GM23248 (cell line): ENCODE data around the gene AKAP11.

Source experiments
- EZH2 ChIP-seq: fragments of 200-600 bp; sonication (generic); IDR thresholded peaks from 2 replicates; pipeline ENCODE4 v1.6.1; 2018; ENCODE audit warnings: antibody characterized with exemption, mild to moderate bottlenecking; ENCODE audit not compliant: insufficient read depth, poor library complexity, severe bottlenecking
- EZH2phosphoT487 ChIP-seq: fragments of 200-600 bp; sonication (generic); IDR thresholded peaks from 2 replicates; pipeline ENCODE4 v1.6.1; 2018; ENCODE audit warnings: antibody characterized with exemption, moderate library complexity, mild to moderate bottlenecking, low read depth; ENCODE audit not compliant: insufficient read depth

DNA sequence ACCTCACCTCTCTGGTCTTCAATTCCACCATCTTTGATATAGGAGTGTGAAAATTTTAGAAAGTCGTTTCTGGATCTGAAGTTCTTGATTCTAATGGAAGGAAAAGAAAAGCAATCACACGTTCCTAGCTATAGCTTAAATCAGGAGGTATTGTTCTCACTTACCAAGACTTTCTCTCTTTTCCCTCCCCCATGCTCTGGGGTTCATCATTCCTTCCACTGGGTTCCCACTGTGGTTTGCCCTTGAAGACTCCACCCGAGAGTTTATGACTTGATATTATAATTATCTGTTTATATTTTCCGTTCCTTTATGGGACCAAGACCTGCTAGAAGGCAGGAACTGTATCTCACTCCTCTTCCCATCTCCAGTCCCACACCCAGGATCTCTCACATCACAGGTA, 76.6 kb downstream of the AKAP11 start:
- TF ChIP-seq EZH2, result no peak
- no peak for TF ChIP-seq EZH2phosphoT487
